Stimulated activated CD4-positive, alpha-beta T cell treated with anti-CD3 and anti-CD28 coated beads, Interleukin-12 subunit alpha, Interleukin-12 subunit beta, amount 100 ng/mL, for 48 hours (primary cell): ENCODE measurements around the gene TBC1D10A.

Experiments
- DNase-seq, 3 donors: peaks; one replicate each; pipeline ENCODE4 v3.0.0-alpha.2; 2020; ENCODE audit warnings: low read depth in 2 of 3, low spot score in 1 of 3

The TBC1D10A gene

DNA sequence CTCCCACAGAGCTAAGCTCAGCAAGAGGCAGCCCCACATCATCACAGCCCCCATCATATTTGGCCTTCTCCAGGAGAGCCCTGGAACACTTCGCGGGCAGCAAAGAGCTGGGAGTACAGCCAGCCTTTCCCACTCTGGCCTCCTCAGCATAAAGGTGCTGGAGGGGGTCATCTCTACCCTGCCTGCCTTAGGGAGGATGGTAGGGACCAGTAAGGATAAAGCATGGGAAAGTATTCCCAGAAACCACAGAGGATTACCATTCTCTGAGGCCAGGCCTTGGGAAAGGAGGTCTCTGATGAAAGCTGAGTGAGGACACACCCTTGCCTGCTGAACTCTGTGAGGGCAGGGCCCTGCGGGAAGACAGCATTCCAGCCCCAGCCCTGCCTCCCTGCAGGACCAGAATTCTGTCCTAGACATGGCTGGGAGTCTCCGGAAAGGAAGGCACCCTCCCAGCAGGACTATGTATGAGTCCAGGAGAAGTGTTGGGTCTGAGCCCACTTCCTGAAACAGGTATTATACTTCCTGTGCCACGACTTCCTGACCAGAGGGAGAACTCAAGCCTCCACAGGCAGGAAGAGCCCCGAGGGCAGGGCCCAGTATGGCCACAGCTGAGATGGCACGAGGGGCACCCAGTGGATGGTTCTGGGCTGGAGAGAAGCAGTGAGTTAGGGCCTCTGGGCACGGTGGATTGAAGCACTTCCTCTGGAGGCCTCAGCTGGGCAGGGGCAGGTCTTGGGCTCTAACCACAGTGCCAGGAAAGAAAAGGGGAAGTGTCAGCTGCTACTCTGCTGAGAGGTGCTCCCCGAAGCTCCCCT, 24.5 kb downstream of the TBC1D10A start:
- DNase-seq = no peak

DNA sequence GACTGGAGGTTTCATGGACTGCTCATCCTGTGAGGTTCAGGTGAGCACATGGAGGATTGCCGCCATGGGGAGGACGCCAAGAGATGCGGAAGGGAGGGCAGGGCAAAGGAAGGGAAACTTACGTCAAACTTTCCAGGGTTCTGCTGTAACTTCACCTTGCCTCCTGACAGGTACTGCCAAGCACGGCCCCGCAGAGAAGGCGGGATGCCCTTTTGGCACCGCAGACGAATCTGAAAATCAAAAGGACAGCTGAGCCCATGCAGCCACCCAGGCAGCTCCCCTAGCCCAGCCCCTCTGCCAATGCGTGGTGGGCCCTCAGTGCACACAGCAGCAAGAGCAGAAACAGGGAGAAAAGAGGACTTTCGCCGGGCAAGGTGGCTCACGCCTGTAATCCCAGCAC, 27.4 kb downstream of the TBC1D10A start:
- no peak for DNase-seq

DNA sequence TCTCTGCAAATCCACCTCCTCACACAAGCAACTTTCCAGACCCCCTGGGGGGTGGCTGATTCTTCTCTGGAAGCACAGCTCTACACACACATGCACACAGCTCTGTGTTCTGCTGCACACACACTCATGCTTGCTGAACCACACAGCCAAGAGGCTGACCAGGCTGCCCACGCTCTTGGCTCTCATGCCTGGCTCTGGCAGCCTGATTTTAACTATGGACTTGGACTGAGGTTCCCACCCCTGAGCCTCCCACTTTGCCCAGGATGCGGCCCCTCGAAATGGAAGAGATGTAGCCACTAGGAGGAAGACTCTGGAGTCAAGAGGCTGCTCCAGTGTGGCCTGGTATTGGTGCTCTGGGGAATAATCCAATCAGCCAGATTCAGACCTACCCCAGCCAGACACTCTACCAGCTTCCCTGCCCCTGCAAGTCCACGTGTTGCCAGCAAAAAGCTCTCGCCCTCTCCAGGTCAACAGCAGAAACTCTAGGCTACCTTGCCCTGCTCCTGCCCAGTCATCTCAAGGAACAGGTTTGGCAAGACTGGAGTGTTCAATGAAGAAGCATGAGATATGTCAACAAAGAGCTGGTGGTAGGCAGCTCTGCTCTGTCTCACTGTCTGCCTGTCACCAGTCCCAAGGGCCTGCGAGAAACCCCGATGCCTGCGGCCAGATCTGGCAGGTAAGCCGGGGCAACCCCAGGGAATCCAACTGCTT, 28.6 kb downstream of the TBC1D10A start:
- DNase-seq = no peak

DNA sequence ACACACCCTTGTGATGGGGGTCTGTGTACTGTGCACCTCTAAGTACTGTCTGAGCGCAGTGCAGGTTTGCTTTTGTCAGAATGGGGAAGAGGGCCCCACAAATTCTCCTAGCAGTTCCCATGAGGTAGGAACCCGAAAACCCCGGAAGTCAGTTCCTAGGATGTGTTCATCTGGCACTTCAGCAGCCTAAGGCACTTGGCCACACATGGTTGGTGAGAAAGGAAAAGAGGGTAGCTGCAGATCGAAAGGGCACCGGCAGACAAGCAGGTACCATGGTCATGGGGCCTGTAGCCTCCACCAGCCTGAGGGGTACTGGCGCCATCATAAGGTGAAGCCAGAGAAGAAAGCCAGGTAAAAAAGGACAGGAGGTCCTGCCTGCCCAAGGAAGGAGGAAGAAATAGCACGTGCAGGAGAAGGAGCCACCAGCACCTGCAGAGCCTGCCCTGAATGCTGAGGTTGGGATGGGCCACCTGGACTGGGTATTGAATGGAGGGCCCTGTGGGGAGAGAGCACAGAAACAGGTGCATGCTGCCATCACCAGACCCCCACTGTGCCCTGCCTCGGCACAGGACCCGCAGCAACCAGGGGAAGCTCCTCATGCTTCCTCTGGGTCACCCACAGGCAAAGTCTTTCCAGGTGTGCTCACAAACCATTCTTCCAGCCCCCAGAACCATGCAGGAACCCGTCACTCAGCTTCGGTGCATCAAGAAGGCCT, 29.3 kb downstream of the TBC1D10A start:
- DNase-seq = no peak

DNA sequence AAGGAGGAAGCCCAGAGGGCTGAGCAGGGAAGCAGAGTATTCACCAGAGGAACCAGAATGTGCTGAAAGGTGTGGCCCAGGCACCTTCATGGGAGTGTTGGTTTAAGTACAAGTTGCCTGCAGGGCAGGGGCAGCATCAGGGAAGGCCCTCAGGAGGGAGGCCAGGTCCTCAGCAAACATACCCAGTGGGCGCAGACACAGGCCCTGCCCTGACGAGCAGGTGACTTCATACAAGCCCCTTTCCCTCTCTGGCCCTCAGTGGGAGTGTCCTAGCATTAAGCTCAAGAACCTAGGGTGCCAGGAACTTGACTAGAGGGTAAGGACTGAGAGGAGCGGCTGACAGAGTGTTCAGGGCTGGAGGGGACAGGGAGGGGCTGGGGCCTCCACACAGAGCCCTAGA, 29.9 kb downstream of the TBC1D10A start:
- no peak for DNase-seq

DNA sequence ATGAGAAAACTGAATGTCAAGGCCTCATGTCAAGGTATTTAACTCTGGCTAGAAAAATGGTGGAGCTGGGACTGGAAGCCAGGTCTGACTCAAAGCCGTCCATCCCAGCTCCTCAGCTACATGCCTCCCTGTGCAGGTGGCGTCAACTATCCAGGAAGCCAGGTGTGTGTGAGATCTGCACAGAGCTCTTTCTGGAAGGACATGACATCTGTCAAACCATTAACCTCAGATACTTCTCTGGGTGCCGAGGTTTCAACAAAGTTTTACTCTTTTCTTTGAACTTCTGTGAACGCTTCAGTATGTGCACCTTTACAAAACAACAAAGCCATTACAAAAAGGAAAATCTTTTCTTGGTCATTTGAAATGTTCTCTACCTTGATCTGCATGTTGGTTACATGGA, 30.4 kb downstream of the TBC1D10A start:
- DNase-seq = no peak

DNA sequence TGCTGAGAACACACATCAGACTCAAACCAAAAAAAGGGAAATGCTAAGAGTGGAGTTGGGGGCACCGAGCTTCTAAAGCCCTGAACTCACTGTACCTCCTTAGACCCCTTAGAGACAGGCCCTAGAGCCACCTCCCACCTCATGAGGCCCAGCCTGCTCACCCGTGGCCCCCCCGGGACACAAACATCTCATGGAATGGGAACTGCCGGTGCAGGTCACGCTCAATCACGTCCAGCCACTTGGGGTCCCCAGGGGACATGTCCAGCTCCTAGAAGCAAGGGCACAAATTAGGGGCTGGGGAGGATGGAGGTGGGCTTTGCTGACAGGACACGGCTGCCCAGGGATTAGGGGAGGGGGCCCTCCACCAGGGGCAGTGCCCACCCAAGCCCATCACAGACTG, 31.2 kb downstream of the TBC1D10A start:
- DNase-seq = no peak

DNA sequence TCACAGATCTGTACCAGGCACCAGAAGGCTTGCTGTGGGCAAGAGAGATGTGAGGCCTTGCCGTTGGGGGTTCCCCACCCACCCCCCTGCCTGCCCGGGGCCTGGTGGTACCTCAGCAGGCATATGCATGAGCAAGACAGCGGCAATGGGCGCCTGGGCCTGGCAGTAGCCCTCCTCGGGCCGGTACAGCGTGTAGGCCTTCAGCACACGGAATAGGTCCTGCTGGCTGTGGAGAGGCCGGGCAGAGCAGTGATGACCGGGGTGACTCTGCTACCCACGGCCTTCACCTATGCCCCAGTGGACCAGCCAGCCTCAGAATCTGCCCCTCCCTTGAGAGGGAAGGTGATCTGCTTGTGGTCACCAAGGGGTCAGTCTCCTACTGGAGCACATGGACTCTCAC, 31.9 kb downstream of the TBC1D10A start:
- DNase-seq = no peak

DNA sequence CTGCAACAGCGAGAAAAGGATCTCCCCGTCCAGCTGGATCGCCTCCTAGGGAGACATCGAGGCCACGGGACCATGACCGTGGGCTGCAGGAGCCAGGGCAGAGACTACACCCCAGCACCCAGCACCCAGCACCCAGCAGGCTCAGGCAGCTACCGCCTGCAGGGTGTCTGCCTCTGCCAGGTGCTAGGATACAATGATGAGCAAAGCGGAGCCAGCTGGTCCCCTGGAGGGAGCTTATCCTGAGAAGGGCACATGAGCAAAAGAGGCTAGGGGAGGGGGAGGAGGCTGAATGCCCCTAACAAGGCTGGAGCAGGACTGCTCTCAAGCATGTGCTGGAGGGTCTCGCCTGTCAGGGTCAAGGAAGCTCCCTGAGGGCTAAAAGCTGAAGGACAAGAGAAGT, 32.7 kb downstream of the TBC1D10A start:
- DNase-seq = no peak

DNA sequence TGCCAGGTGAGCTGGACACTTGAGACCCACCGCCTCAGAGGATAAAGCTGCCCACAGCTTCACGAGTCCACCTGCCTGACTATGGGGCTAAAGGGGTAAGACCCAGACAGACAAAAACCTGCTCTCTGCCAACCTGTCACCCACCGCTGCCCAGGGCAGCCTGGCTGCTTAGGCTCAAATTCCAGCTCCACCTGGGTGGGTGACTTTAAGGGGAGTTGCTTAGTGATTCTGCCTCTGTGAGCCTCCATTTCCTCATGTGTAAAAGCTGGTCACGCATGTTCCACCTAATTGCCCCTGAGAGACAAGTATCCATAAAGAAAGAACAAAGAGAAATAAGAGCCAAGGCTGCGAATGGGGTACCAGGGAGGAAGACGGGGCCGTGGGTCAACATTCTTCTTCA, 33.7 kb downstream of the TBC1D10A start:
- DNase-seq = no peak

DNA sequence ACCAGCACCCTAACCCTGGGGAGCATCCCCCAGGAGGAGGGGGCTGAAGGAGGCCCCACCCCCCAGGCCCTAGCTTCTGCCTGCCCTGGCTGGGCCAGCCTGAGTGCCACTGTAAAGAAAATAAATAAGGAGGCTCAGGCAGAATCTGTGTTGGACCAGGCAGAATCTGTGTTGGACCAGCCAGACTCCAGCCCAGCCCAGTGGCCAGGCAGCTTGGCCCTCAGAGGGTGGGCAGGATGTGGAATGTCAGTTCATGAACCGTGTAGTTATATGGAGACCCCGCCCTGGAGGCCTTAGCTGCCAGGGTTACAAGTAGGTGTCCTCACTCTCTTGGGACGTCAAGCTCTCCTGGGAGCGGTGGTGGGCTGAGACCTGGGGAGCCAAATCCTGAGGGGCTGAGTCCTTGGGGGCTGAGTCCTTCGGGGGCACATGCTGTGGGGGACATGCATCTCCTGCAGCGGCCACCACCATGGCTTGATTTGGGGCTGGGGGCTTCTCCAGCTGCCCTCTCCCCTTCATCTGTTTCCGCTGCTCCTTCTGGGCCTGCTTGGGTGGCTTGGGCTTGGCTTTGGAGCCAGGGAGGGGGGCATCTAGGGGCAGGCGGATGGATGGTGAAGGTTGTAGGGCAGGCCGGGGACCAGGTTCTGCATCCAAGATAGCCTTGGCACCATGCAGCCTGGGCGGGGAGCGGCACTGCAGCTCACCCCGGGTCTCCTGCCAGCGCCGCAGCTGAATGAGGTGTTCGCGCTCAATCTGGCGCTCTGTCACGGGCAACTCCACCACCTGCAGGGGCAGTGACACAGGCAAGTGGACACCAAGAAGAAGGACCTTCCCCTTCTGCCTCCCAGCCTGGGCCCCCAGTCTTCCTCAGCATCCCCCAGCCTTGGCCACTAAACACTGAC, 34.4 kb downstream of the TBC1D10A start:
- no peak for DNase-seq

DNA sequence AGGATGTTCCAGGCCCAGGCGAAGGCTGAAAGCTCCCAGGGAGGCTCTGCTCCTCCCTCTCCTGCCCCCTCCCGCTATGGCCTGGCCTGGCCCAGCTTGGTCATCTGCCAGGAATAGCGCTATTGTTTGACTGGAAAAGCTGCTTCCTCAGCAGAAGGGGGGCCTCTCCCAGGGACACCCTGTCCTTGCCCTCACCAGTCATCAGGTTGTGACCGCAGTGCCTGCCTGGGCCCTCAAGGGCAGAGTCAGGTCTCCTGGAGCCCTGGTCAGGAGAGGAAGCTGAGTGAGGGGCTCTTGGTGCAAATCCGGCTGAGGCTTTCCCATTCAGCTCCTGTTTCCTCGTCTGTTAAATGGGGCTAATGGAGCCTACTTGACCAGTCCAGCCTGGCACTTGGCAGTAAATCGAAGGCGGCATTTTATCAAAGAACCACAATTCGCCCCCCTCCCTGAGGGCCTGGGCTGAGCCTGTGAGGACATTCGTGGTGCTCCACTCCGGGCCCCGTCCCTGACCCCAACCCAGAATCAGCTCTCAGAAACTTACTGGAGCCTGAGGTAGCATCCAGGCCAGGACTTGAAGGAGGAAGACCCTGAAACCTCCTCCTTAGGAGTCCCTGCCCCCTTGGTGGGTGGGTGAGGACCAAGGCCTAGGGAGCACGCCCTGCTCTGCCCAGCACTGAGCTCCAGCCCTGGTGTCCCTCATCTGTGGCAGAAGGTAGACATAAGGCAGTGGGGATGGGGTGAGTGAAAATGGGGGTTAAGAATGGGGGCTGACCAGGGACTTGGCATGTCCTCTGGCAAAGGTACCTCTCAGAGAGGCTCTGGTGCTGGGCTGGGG, 35.5 kb downstream of the TBC1D10A start:
- DNase-seq = no peak

DNA sequence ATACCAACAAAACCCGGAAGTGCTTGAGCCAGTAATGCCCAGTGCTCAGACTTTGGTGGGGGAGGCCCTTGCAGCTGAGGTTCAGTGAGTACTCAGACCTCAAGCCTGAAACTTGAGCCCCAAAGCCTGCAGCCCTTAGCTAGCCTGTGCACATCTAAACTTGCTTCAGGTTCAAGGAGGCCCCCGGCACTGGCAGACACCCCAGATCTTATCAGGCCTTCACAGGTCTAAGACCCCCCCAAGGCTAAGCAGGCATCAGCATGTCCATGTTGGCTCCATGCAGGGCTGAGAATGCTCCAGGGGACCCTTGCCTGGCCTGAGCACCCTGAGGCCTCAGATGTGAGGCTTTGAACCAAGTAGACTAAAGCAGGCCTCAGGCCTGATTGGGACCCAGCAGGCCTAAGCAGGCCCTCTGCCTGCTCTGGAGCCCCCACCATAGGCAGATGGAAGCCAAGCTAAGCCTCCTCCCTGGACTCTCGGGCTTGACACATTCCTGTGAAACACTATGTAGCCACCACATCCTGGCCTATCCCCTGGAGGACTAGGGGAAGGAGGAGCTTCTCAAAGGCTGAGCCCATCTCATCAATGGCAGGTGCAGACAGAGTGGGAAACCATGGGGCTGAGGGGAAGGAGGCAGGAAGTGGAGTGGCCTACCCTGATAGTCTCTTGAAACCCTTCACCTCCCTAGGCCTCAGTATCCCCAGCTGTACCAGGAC, 36.2 kb downstream of the TBC1D10A start:
- no peak for DNase-seq

DNA sequence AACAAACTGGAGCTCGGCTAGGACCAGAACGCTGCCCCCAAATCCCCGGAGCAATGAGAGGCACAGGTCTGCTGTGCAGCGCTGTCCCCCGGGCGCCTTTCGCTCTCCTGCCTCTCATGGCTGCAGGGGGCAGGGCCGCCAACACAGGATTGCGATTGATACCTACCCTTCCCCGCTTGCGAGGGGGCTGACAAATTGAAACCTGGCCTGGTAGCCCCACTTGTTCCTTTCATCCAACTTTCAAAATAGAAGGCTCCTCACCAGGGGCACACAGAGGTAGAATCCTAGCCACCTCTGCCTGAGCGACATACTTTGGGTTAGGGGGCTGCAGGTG, 36.8 kb downstream of the TBC1D10A start:
- no peak for DNase-seq

DNA sequence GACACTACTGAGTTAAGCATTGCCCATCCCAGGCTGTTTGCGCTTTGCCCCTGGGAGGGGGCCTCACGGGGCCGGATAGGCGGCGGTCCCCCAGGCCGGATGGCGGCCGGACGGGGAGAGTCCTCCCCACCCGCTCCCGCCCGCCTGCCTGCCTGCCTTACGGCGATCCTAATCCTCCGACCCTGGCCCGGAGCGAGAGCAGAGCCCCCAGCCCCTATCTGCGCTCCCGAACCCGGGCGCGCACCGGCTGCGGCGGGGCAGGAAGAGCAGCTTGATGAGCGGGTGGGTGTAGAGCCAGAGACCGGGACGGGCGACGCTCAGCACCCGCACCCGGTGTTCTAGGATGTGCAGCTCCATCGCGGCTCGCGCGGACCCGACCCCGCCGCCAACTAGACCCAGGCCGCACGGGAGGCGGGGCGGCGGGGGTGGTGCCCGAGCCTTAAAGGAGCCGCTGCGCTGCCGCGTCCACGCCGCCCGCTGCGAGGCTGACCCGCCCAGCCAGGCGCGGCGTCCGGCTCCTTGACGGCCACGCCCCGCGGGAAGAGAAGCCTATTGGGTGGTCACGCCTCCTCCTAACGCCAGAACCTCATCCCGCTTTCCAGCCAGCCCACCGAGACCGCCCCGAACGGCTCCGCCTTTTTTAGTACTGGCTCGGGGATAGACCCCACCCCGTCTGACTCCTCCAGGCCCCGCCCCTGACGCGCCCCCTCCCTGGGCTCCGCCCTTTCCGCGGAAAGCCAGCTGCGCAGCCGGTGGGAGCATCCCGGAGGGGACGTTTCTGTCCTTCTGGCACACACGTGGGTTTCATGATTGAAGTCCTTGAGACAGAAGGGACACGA, 37.4 kb downstream of the TBC1D10A start, which contains the start of gene CASTOR1:
TSS of gene CASTOR1 (minus strand) at position 365 of the 839 bp plus-strand sequence. CDS start at position 357, 8 bp downstream.
- peak; percentile 82 to 93 (median 89) for DNase-seq

DNA sequence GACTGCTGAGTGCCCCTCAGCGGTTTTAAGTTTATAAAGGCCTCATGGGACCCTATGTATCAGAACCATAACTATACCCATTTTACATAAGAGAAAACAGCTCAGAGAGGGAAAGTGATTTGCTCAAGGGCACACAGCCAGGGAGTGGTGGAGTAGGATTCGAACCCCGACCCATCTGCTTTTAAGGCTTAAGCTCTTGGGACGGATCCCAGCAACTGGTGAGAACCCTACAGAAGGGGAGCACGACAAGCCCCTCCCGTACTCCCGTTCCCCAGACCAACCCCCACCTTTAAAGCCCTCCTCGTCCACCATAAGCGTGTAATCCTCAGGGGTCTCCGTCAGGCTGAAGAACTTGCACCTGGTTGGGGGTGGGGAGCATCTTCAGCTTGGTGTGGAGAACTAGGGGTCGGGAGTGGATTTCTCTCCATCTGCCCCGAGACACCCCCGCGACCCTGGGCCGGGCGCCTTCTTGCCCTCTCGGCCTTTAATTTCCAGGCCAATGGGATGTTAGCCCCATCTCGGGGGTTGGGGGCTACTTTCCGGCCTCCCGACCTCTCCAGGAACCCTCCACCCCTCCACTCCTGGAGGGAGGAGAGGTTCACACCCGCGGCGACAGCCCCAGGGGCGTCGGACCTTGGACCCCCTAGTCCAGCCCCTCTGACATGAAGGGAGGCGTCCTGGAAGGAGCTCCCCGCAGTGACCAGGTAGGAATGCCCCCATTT, 38.2 kb downstream of the TBC1D10A start:
- DNase-seq = no peak

DNA sequence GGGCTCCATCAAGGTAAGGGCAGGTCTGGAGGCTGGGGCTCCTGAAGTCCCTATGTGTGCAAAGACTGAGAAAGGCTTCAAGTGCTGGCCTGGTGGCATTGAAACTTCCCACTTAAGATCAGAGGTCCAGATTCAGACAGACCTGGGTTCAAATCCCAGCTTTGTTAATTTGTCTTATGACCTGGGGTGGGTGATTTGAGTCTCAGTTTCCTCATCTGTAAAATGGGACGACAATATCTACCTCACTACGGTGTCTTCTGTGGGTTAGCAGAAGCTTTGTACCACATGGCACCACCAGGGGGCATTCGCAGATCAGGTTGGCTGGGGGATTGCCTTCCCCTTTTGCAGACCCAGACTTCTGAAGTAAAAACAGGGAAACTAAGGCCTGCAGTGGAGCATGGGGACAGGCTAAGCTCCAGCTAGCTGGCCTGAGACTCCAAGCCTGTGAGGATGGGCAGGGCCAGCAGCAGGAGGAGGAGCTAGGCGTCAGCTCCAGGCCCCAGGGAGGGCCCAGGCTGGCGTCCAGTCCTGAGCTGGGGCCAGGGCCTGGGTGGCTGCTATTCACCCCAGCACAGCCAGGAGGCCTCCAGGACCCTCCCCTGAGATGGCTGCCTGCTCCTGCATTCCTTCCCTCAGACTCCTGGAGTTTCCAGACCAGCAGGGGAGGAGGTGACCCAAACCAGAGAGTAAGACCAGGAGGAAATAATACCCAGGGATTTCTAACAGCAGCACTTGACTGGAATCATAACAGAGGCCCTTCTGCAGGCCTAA, 38.9 kb downstream of the TBC1D10A start:
- peak; percentile 81 to 94 (median 83) for DNase-seq
